Lung (tissue), 12 donors: ENCODE measurements around the gene CYB561D1. TPM values are rescaled to one million over a fixed set of nuclear protein-coding genes. Genes with fewer than 3 reads are reported as not detected.
A peak's percentile ranks its signal among the peaks of the same experiment; 100 is the strongest.

ENCODE experiments used
- ATAC-seq: fragments of 200-7000 bp; cut with Tn5 transposase; one replicate; pipeline ENCODE4 v1.9.1; 2020; ENCODE audit warnings: moderate number of reproducible peaks; ENCODE audit not compliant: insufficient read depth, low FRiP score
- DNase-seq, 3 donors: peaks; one replicate each; pipeline ENCODE4 v3.0.0-alpha.2; 2013 to 2017
- H3K27ac ChIP-seq, 2 donors: one replicate each; pipeline ENCODE4 v1.5.1; 2013; ENCODE audit warnings: mild to moderate bottlenecking in 2 of 2, moderate library complexity in 2 of 2, control low read depth in 1 of 2, inconsistent platforms in 1 of 2, low read depth in 1 of 2, low read length in 1 of 2
- H3K27me3 ChIP-seq, 3 donors: one replicate each; pipeline ENCODE4 v1.5.1; 2013; ENCODE audit warnings: low read length in 2 of 3; ENCODE audit not compliant: control insufficient read depth in 3 of 3, insufficient read depth in 3 of 3
- H3K36me3 ChIP-seq, 4 donors: one replicate each; pipeline ENCODE4 v1.5.1; 2013; ENCODE audit warnings: low read length in 4 of 4, mild to moderate bottlenecking in 1 of 4, moderate library complexity in 1 of 4; ENCODE audit not compliant: control insufficient read depth in 4 of 4, insufficient read depth in 4 of 4
- H3K4me1 ChIP-seq, 5 donors: one replicate each; pipeline ENCODE4 v1.5.1; 2013; ENCODE audit warnings: low read length in 5 of 5, mild to moderate bottlenecking in 2 of 5, moderate library complexity in 1 of 5; ENCODE audit not compliant: control insufficient read depth in 5 of 5, insufficient read depth in 5 of 5
- H3K4me3 ChIP-seq: one replicate; pipeline ENCODE4 v1.5.1; 2013; ENCODE audit warnings: mild to moderate bottlenecking, control low read depth, moderate library complexity
- H3K9ac ChIP-seq, 2 donors: one replicate each; pipeline ENCODE4 v1.5.1; 2013; ENCODE audit warnings: low read length in 2 of 2, control low read depth in 1 of 2; ENCODE audit not compliant: insufficient read depth in 1 of 2
- H3K9me3 ChIP-seq, 4 donors: one replicate each; pipeline ENCODE4 v1.5.1; 2013; ENCODE audit warnings: low read length in 3 of 4, mild to moderate bottlenecking in 1 of 4, moderate library complexity in 1 of 4; ENCODE audit not compliant: control insufficient read depth in 4 of 4, insufficient read depth in 3 of 4
- WGBS, 2 donors: extraction: QIAGEN DNeasy Blood & Tissue Kit; methylation state at CpG; one replicate each; pipeline ENCODE4 v1.1.7; 2013; 5-methylcytosine and 5-hydroxymethylcytosine counted together
- polyA plus RNA-seq, 2 donors: library from polyadenylated mRNA; stranded (reverse); fragments of 200-250 nt; gene quantifications; one replicate each; pipeline ENCODE4 v1.2.1, GENCODE V29; 2013
- total RNA-seq, 2 donors: library from RNA; depleted of rRNA in 1 of 2; stranded (reverse); fragments of >200 nt in 1 of 2; gene quantifications; one replicate each; pipeline ENCODE4 v1.2.1, GENCODE V29; 2014 to 2021
- TF ChIP-seq, protein P1 (sequence below): IDR thresholded peaks from 2 replicates; pipeline ENCODE4 v1.5.1; 2012; ENCODE audit warnings: mild to moderate bottlenecking; ENCODE audit errors: control extremely low read depth, extremely low read depth
- donor health status: control.
- donor health status: control.
- donor health status: Bipolar disorder and iron deficiency.
- donor health status: healthy.
- donor health status: DM: yes; HTN: yes; CAD: no.

Gene CYB561D1
- total and polyA plus RNA-seq, 4 donors = 3.4 to 13.6 (median 6.2) TPM

GRCh38 chr1:109508001-109508872 lies 14.3 kb downstream of the CYB561D1 start:
- Histone ChIP-seq H3K27ac (no peak overlapping the region), H3K9ac (no peak overlapping the region), H3K27me3 (no peaks in the 10 kb centered on the region), H3K36me3 (peaks cover 0 to 4% (median 0%) of the 10 kb centered on the region in 4 donors), H3K4me1 (peaks cover 0 to 19% (median 10%) of the 10 kb centered on the region in 5 donors), H3K4me3 (no peak overlapping the region), H3K9me3 (no peaks in the 10 kb centered on the region)
- ATAC-seq (no peak), DNase-seq (no peak)
- TF ChIP-seq, protein P1, sequence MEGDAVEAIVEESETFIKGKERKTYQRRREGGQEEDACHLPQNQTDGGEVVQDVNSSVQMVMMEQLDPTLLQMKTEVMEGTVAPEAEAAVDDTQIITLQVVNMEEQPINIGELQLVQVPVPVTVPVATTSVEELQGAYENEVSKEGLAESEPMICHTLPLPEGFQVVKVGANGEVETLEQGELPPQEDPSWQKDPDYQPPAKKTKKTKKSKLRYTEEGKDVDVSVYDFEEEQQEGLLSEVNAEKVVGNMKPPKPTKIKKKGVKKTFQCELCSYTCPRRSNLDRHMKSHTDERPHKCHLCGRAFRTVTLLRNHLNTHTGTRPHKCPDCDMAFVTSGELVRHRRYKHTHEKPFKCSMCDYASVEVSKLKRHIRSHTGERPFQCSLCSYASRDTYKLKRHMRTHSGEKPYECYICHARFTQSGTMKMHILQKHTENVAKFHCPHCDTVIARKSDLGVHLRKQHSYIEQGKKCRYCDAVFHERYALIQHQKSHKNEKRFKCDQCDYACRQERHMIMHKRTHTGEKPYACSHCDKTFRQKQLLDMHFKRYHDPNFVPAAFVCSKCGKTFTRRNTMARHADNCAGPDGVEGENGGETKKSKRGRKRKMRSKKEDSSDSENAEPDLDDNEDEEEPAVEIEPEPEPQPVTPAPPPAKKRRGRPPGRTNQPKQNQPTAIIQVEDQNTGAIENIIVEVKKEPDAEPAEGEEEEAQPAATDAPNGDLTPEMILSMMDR = no peak
- 91 to 94% methylated on average over 25 of the region's 25 CpGs for WGBS, 2 donors

DNA sequence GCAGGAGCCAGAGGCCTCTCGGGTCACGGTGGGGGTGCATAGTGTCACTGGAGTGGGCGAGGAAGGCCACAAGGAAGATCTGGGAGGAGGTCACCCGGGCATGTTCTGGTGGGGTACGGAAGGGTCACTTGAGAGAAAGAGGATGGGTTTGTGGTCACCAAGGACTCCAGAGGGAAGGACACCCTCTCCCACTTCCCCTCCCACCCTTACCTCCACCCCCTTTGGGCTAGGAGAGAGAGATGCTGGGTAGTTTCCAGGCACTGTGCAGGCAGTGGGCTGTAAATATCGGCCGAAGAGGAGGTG lies 14.9 kb downstream of the CYB561D1 start:
- 64 to 83% methylated on average over 7 of the region's 7 CpGs for WGBS, 2 donors
- no peak for DNase-seq
- TF ChIP-seq, protein P1 = no peak
- H3K4me3 ChIP-seq = peak overlapping the region; percentile 85
- H3K27me3 ChIP-seq = no peaks in the 10 kb centered on the region
- H3K36me3 ChIP-seq = peaks cover 0 to 4% (median 0%) of the 10 kb centered on the region in 4 donors
- no peaks in the 10 kb centered on the region for H3K9me3 ChIP-seq
- H3K4me1 ChIP-seq = peaks cover 0 to 19% (median 10%) of the 10 kb centered on the region in 5 donors
- H3K27ac ChIP-seq = no peak overlapping the region
- ATAC-seq = no peak
- no peak overlapping the region for H3K9ac ChIP-seq

- TF ChIP-seq, protein P1 = no peak
- Histone ChIP-seq H3K27me3 (no peaks in the 10 kb centered on the region), H3K36me3 (peaks cover 0 to 4% (median 0%) of the 10 kb centered on the region in 4 donors), H3K9ac (no peak within 1 kb of the TSS), H3K4me1 (peaks cover 0 to 19% (median 10%) of the 10 kb centered on the region in 5 donors), H3K9me3 (no peaks in the 10 kb centered on the region), H3K27ac (peak within 1 kb of the TSS; percentile 28 to 43), H3K4me3 (peak within 1 kb of the TSS; percentile 85)
- ATAC-seq (peak; percentile 83), DNase-seq (peak; percentile 80 to 91 (median 81))
- 1 to 2% methylated on average over 54 to 100 of the region's 100 CpGs for WGBS, 2 donors
Measured at GRCh38 chr1:109509176-109510134, 15.6 kb downstream of the CYB561D1 start, which contains the start of gene AMIGO1. Gene AMIGO1, minus strand, starts transcription at chr1:109509727. Its CDS starts 815 bp downstream, at chr1:109508912.
